ENCODE data around the gene CHST4.
"Not testable (repeated sequence)": the region's sequence is repeated elsewhere in the genome, so short reads cannot be mapped to it uniquely, and the experiment has no call there.

CHST4 gene

GRCh38 chr16:71526111-71526631 is at the start of gene CHST4:
Gene CHST4 (plus strand): TSS chr16:71526426. CDS start chr16:71536678, 10,252 bp downstream.
- DNase-seq (ENCODE audit: low read depth) = peak; percentile 3

GRCh38 chr16:71476457-71477124 is 49.6 kb upstream of the CHST4 start:
- no peak for DNase-seq (ENCODE audit: low read depth)

GRCh38 chr16:71479420-71479819 is 46.8 kb upstream of the CHST4 start:
- no peak for DNase-seq (ENCODE audit: low read depth)

GRCh38 chr16:71480956-71481355 is 45.3 kb upstream of the CHST4 start:
- DNase-seq (ENCODE audit: low read depth) = no peak

GRCh38 chr16:71482569-71482968 is 43.7 kb upstream of the CHST4 start:
- DNase-seq (ENCODE audit: low read depth) = no peak

- peak; percentile 82 for DNase-seq (ENCODE audit: low read depth)
These were observed 42.0 kb upstream of the CHST4 start for GRCh38 chr16:71484006-71484893.

- no peak for DNase-seq (ENCODE audit: low read depth)
These were observed 37.1 kb upstream of the CHST4 start, which contains the start of gene ZNF19 for GRCh38 chr16:71489122-71489521. Gene ZNF19 (minus strand): TSS chr16:71489324. CDS start chr16:71482114, 7,210 bp downstream.

- DNase-seq (ENCODE audit: low read depth) = no peak
These were observed 35.9 kb upstream of the CHST4 start for GRCh38 chr16:71490361-71490760.

GRCh38 chr16:71491054-71491453 is 35.2 kb upstream of the CHST4 start:
- DNase-seq (ENCODE audit: low read depth) = no peak

GRCh38 chr16:71492786-71493185 is 33.4 kb upstream of the CHST4 start:
- DNase-seq (ENCODE audit: low read depth) = no peak

- DNase-seq (ENCODE audit: low read depth) = no peak
These were observed 33.0 kb upstream of the CHST4 start for GRCh38 chr16:71493213-71493612.

- no peak for DNase-seq (ENCODE audit: low read depth)
These were observed 28.2 kb upstream of the CHST4 start for GRCh38 chr16:71498031-71498430.

- DNase-seq (ENCODE audit: low read depth) = peak; percentile 37
These were observed 26.4 kb upstream of the CHST4 start for GRCh38 chr16:71499775-71500364.

GRCh38 chr16:71500964-71501363 is 25.3 kb upstream of the CHST4 start:
- DNase-seq (ENCODE audit: low read depth) = no peak

- no peak for DNase-seq (ENCODE audit: low read depth)
These were observed 24.7 kb upstream of the CHST4 start for GRCh38 chr16:71501547-71501946.

GRCh38 chr16:71504051-71504450 is 22.2 kb upstream of the CHST4 start:
- DNase-seq (ENCODE audit: low read depth) = not testable (repeated sequence)

GRCh38 chr16:71504901-71505300 is 21.3 kb upstream of the CHST4 start:
- no peak for DNase-seq (ENCODE audit: low read depth)

- no peak for DNase-seq (ENCODE audit: low read depth)
These were observed 19.2 kb upstream of the CHST4 start for GRCh38 chr16:71507061-71507460.

- DNase-seq (ENCODE audit: low read depth) = no peak
These were observed 12.9 kb upstream of the CHST4 start for GRCh38 chr16:71513302-71513701.

- no peak for DNase-seq (ENCODE audit: low read depth)
These were observed 11.8 kb upstream of the CHST4 start for GRCh38 chr16:71514476-71514875.

GRCh38 chr16:71515026-71515425 is 11.2 kb upstream of the CHST4 start:
- DNase-seq (ENCODE audit: low read depth) = no peak

GRCh38 chr16:71520550-71520949 is 5.7 kb upstream of the CHST4 start:
- DNase-seq (ENCODE audit: low read depth) = no peak
